Tibial artery (tissue), 4 donors: ENCODE results near the gene KCNQ1.

Experiments
- DNase-seq, 2 donors: peaks; one replicate each; pipeline ENCODE4 v3.0.0-alpha.2; 2019
- H3K27ac ChIP-seq, 2 donors: fragments of 200-600 bp; sonication (generic) in 1 of 2; 1 replicate in 1 of 2; 2 replicates in 1 of 2; pipeline ENCODE4 v1.5.1; 2018 to 2019; ENCODE audit warnings: mild to moderate bottlenecking in 1 of 2
- H3K27me3 ChIP-seq, 2 donors: fragments of 200-600 bp; sonication (generic) in 1 of 2; one replicate each; pipeline versions ENCODE4 v1.5.1 to v1.6.0; 2016 to 2019
- H3K36me3 ChIP-seq, 3 donors: fragments of 200-600 bp; sonication (generic) in 2 of 3; one replicate each; pipeline ENCODE4 v1.5.1; 2016 to 2019; ENCODE audit warnings: mild to moderate bottlenecking in 2 of 3
- H3K4me1 ChIP-seq, 4 donors: fragments of 200-600 bp; sonication (generic) in 2 of 4; 1 replicate in 3 of 4; 2 replicates in 1 of 4; pipeline ENCODE4 v1.5.1; 2016 to 2019
- H3K4me3 ChIP-seq, 2 donors: fragments of 200-600 bp; sonication (generic) in 1 of 2; 1 replicate in 1 of 2; 2 replicates in 1 of 2; pipeline ENCODE4 v1.5.1; 2018 to 2019; ENCODE audit warnings: mild to moderate bottlenecking in 2 of 2
- H3K9me3 ChIP-seq, 3 donors: fragments of 200-600 bp; sonication (generic) in 1 of 3; one replicate each; pipeline ENCODE4 v1.5.1; 2016 to 2019
- CTCF ChIP-seq, 2 experiments: fragments of 200-600 bp in 1 of 2; fragments of 450-650 bp in 1 of 2; IDR thresholded peaks; one replicate each; pipeline ENCODE4 v1.5.1; 2017 to 2019; ENCODE audit warnings: antibody characterized with exemption in 2 of 2, mild to moderate bottlenecking in 1 of 2, moderate library complexity in 1 of 2
- intact Hi-C: fragments of 100-400 bp; cut with DNase I; formaldehyde crosslinking; loops from one replicate; pipeline ENCODE4 v1.15.0; 2023; ENCODE audit warnings: low total_unique reads

The KCNQ1 gene

GRCh38 chr11:2423157-2424025 is 21.4 kb upstream of the KCNQ1 start:
- peaks cover 0 to 11% (median 3%) of the 10 kb centered on the region in 4 donors for H3K4me1 ChIP-seq
- H3K36me3 ChIP-seq, result no peaks in the 10 kb centered on the region
- peaks cover 0 to 60% of the 10 kb centered on the region in 2 donors for H3K27me3 ChIP-seq
- H3K9me3 ChIP-seq, result no peaks in the 10 kb centered on the region
- no peak overlapping the region for H3K4me3 ChIP-seq
- no peak overlapping the region for H3K27ac ChIP-seq
- intact Hi-C loops, result loop anchor here (2.0 to 10.0 kb wide), 2 partner anchors 121 to 471 kb away; partner anchors contain the start of gene TSPAN32
- DNase-seq, result no peak
- no peak for TF ChIP-seq CTCF (IDR thresholded peaks at IDR 0.05)

- H3K27me3 ChIP-seq, result peaks cover 0 to 60% of the 10 kb centered on the region in 2 donors
- no peak overlapping the region for H3K27ac ChIP-seq
- H3K4me1 ChIP-seq, result peaks cover 0 to 7% (median 3%) of the 10 kb centered on the region in 4 donors
- no peak overlapping the region for H3K4me3 ChIP-seq
- H3K36me3 ChIP-seq, result no peaks in the 10 kb centered on the region
- DNase-seq, result no peak
- H3K9me3 ChIP-seq, result no peaks in the 10 kb centered on the region
- no peak for TF ChIP-seq CTCF (IDR thresholded peaks at IDR 0.05)
- intact Hi-C loops, result loop anchor here (2.0 to 10.0 kb wide), 2 partner anchors 122 to 470 kb away; partner anchors contain the start of gene TSPAN32
Observed at GRCh38 chr11:2424811-2425495, 19.9 kb upstream of the KCNQ1 start.

GRCh38 chr11:2425506-2425905 is 19.3 kb upstream of the KCNQ1 start:
- H3K27me3 ChIP-seq, result peaks cover 0 to 60% of the 10 kb centered on the region in 2 donors
- no peak overlapping the region for H3K27ac ChIP-seq
- H3K4me3 ChIP-seq, result no peak overlapping the region
- no peaks in the 10 kb centered on the region for H3K9me3 ChIP-seq
- intact Hi-C loops, result loop anchor here (2.0 to 10.0 kb wide), 2 partner anchors 123 to 469 kb away; partner anchors contain the start of gene TSPAN32
- H3K4me1 ChIP-seq, result peaks cover 0 to 6% (median 1%) of the 10 kb centered on the region in 4 donors
- H3K36me3 ChIP-seq, result no peaks in the 10 kb centered on the region
- no peak for DNase-seq
- no peak for TF ChIP-seq CTCF (IDR thresholded peaks at IDR 0.05)

- intact Hi-C loops, result loop anchor here (10.0 kb wide), 1 partner anchor 469 kb away; no protein-coding TSS in a partner anchor
- Histone ChIP-seq H3K4me3 (no peak overlapping the region), H3K9me3 (no peaks in the 10 kb centered on the region), H3K4me1 (no peaks in the 10 kb centered on the region), H3K27me3 (peaks cover 0 to 55% of the 10 kb centered on the region in 2 donors), H3K27ac (no peak overlapping the region), H3K36me3 (no peaks in the 10 kb centered on the region)
- TF ChIP-seq CTCF (IDR thresholded peaks at IDR 0.05), result no peak
- DNase-seq, result no peak
Observed at GRCh38 chr11:2426221-2426620, 18.6 kb upstream of the KCNQ1 start.

- peaks cover 0 to 53% of the 10 kb centered on the region in 2 donors for H3K27me3 ChIP-seq
- no peaks in the 10 kb centered on the region for H3K36me3 ChIP-seq
- H3K4me1 ChIP-seq, result no peaks in the 10 kb centered on the region
- intact Hi-C loops, result loop anchor here (10.0 kb wide), 1 partner anchor 468 kb away; no protein-coding TSS in a partner anchor
- H3K27ac ChIP-seq, result no peak overlapping the region
- TF ChIP-seq CTCF (IDR thresholded peaks at IDR 0.05), result no peak
- no peak overlapping the region for H3K4me3 ChIP-seq
- no peak for DNase-seq
- no peaks in the 10 kb centered on the region for H3K9me3 ChIP-seq
Observed at GRCh38 chr11:2426826-2427521, 17.8 kb upstream of the KCNQ1 start.
